GM21576 (cell line): Measurements from ENCODE around the gene MCU.
"Not testable (repeated sequence)": the region's sequence is repeated elsewhere in the genome, so short reads cannot be mapped to it uniquely, and the experiment has no call there.

Source experiments
- ATAC-seq: cut with Tn5 transposase; IDR thresholded peaks from one replicate; pipeline ENCODE4 v1.9.1; 2021; ENCODE audit warnings: mild to moderate bottlenecking, moderate library complexity; ENCODE audit not compliant: unreplicated experiment

The MCU gene, protein sequence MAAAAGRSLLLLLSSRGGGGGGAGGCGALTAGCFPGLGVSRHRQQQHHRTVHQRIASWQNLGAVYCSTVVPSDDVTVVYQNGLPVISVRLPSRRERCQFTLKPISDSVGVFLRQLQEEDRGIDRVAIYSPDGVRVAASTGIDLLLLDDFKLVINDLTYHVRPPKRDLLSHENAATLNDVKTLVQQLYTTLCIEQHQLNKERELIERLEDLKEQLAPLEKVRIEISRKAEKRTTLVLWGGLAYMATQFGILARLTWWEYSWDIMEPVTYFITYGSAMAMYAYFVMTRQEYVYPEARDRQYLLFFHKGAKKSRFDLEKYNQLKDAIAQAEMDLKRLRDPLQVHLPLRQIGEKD

DNA sequence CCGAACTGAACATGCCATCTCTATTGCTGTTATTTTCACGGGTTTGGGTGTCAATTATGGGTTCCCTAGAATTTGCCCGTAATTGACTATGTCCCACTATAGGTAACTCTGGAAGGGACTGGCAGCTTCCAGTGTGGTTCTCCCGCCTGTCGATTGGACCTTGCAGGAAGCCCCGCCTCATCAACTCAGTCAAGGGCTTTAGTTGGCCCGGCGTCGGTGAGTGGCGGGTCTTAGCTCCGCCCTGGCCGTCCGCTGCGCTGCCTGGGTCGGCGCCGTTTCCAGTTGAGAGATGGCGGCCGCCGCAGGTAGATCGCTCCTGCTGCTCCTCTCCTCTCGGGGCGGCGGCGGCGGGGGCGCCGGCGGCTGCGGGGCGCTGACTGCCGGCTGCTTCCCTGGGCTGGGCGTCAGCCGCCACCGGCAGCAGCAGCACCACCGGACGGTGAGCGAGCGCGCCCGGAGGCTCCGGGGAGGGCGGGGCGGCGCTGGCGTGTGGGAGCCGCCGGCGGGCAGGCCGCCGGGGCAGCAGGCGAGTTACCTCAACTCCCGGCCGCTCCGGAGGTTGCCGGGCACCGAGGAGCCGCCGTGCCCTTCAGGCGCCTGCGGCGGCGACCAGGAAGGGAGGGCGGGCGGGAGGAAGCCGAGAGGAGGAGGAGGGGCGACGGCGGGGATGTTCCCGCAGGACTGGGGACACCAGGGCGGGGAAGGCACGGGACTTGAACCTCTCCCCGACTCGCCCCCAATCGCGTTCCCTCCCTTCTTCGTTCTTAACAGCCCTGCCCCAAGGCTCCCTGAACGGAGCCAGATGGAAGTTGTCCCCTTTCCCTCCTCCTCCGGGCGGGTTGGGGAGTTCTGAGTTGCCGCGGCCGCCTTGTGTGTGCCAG lies at the start of gene MCU:
Gene MCU, plus strand, starts transcription at position 281 of the 881 bp plus-strand sequence. Its CDS starts 9 bp downstream, at position 290.
- ATAC-seq: peak; percentile 94

DNA sequence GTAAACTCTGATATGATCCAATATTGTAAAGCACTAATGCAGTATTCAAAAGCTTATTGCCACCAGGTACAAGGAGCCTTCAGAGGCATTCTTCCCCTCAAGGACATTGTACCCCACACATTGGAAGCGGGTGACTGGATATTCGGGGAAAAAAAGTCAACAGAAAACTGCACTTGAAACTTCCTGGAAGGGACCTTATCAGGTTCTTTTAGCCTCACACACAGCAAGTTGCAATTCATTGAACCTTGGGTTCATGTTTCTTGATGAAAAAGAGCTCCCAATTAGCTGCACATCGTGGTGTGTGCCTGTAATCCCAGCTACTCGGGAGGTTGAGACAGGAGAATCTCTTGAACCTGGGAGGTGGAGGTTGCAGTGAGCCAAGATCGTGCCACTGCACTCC lies 49.6 kb upstream of the MCU start:
- ATAC-seq: no peak

DNA sequence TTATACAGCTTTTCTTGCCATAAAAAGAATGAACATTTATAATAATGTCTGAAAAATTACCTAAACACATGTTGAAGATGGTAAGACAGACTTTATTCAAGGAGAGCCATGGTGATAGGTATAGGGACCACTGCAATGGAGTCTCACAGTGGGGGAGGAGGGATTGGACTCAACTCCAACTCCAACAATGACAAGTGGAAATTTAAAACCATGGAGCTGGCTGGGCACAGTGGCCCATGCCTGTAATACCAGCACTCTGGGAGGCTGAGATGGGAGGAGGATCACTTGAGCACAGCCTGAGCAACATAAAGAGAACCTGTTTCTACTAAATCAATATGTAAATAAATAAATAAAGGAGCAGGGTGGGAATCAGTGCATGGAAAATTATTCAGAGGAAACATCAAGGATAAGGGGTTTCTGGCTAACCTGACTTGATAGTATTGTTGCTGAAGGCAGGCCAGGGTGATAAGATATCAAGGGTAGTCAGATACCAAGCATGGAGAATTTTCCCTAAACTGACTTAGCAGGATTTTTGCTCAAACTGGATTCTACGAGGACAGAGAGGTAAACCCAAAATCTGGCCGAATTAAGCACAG lies 46.6 kb upstream of the MCU start:
- no peak for ATAC-seq

DNA sequence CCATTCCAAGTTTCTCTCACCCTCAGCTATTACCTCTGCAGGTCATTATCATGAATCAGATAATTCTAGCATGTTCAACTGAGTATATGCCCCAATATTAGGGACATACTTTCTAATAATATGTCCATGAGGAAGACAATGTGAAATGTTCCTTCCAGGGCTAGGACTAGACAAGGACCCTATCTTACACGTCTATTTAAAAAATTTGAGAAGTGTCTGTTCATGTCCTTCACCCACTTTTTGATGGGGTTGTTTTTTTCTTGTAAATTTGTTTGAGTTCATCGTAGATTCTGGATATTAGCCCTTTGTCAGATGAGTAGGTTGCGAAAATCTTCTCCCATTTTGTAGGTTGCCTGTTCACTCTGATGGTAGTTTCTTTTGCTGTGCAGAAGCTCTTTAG lies 45.0 kb upstream of the MCU start:
- not testable (repeated sequence) for ATAC-seq

DNA sequence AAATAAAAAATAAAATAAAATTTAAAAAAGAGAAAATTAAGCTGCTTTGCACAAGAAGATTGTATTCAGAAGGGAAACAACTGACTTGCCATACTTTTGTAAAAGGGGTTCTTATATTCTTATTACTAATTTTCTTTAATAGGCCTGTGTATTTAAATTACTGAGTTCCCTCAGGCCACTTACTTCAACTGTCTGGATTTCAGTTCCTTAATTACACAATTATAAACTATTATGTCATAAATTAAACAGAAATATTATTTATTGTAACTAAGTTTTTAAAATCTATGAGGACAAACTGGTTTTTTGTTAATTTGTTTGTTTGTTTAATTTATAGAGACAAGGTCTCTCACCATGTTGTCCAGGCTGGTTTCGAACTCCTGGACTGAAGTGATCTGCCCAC lies 43.6 kb upstream of the MCU start:
- ATAC-seq: no peak

DNA sequence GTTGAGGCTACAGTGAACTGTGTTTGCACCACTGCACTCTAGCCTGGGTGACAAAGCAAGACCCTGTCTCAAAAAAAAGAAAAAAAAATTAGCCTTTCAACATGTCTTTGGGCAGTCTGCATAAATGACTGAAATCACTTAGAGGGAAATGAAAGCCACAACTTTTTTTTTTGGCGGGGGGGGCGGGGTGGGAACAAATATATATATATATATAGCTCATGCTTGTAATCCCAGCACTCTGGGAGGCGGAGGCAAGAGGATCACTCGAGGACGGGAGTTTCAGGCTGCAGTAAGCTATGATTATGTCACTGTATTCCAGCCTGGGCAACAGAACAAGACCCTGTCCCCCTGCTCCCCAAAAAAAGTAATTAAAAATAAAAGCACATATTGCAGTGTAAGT lies 42.7 kb upstream of the MCU start:
- ATAC-seq: no peak

DNA sequence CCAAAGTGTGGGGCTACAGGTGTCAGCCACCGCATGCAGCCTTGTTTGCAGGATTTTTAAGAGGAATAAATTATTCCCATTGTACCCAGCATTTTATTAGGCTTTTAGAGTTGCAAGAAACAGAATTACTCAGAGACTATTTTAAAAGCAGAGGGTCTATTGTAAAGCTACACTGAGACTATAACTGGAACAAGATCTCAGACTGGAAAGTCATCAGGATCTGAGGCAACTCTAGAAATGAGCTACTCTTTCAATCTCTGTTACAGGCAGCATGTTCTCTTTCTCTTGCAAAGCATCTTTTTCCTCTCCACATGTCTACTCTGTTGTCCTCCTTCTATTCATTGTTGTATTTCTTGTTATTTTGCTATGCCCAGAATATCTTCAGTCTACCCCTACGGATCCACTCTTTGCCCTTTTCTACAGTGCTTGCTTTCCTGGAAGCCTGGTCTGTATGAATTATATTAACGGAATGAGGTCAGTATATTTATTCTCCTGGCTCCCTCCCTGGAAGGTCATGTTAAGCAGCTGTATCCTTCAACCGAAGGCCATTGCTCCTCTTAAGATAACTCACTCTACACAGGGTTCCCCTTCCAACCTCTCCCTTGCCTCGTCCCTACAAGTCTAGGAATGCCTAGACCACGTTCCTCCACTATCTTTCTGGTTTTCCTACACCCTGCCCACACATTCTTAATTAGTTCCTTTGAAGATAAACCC lies 38.4 kb upstream of the MCU start:
- no peak for ATAC-seq

DNA sequence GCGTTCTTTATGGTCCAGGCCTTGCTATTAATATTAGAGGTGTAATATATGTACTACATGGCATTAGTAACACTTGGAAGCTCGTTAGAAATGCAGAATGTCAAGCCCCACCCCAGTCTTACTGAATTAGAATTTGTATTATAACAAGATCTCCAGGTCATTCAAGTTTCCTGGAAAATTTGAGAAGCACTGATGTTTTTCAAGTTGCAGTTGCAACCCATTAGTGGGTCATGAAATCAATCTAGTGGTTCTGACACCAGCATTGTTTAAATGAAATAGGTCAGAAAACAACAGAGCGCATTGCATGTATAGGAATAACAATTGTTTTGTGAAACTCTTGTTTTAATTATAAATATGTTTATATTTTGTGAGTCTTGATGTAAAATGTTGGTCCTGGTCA lies 37.2 kb upstream of the MCU start:
- ATAC-seq: no peak

DNA sequence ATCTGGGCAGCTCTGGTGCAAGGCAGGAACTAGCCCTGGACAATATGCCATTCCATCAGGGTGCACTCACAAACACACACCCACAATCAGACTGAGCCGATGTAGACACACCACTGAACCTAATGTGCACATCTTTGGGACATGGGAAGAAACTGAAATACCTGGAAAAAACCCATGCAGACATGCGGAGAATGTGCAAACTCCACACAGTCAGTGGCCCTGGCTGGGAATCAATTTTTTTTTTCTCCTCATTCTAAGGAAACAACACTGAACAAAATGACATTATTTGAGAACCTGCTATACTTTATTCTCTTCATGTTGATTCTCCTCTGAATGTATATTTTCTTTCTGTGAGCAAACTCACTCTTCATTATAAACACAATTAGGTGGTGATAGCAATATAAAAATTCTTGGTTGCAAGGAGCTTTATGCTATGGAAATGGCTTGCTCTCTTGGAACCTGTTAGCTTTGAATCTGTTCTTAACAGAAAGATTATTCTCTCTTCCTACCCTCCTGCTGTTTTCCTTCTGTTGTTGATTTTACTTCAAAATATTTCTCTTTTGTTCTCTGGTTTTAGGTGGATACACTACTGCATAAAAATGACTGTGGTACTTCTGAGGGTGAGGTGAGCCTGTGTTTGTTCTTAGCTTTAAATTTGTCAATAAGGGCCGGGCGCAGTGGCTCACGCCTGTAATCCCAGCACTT lies 33.1 kb upstream of the MCU start:
- no peak for ATAC-seq

DNA sequence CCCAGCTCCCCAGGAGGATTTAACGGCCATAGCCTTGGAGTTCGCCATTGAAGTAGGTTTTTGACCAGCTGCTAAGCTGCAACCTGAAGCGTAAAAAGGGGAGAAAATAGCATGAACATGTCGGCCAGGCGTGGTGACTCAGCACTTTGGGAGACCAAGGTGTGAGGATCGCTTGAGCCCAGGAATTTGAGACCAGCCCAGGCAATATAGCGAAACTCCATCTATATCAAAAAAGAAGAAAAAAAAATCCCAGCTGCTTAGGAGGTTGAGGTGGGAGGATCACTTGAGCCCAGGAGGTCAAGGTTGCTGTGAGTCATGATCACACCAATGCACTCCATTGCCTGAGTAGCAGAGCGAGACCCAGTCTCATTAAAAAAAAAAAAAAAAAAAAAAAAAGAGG lies 32.2 kb upstream of the MCU start:
- ATAC-seq: no peak

DNA sequence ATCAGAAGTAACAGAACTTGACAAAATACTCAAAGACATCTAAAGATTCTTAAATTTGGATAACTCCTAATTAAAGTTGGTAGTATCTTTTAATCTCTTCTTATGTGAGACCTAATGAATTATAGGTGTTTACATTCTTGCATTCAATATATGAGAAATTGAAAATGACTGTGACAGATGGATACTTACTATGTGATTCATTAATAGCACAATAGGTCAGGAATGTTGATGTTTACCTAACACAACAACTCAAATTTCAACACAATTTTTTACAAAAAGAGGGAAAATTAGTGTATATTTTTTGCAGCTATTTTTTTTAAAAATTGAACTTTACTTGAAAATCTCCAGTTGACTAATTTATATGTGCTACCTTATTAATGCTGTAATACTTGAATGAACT lies 31.7 kb upstream of the MCU start:
- no peak for ATAC-seq

DNA sequence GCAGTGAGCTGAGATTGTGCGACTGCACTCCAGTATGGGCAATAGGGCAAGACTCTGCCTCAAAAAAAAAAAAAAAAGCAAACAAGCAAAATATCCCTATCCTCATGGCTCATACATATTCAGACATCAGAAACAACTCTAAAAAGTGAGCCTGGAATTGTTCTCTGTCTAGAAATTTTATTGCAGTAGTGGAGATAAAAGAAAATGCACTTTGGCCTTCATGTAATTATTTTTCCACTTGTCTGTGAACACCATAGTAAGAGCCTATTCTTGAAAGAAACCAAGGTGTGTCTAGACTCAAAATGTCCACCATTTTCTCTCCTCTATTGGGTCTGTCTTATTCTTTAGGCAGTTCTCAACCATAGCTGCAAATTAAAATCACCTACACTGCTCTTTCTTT lies 30.5 kb upstream of the MCU start:
- ATAC-seq: no peak

DNA sequence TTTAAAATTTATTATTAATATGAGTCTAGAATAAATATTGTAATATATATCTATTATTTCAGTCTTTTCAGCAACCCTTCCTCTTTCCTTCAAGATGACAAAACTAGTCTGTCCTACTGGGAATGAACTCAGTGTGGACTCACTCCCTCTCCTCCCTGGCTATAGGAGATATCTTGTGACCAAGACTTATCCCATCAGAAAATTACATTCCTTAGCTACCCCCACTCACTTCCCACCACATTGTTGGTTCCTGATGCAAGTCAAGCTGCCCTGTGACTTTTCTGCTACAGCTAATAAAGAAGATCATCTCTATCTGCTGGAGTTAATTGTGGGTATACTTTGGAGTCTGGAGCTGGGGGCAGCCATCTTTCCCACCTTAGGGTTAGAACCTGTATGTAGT lies 28.0 kb upstream of the MCU start:
- no peak for ATAC-seq

DNA sequence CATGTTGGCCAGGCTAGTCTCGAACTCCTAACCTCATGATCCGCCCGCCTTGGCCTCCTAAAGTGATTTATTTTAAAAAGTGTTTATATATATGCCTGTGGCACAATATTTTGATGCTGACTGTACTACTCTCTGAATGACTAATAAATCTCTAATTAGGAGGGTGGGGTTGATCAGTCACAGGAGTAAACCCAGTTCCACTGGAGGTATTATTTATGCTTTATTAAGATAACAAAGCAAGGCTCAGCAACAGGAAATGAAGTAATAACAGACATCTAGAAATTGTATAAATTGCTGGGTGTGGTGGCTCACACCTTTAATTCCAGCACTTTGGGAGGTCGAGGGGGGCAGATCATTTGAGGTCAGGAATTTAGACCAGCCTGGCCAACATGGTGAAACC lies 26.0 kb upstream of the MCU start:
- ATAC-seq: no peak

DNA sequence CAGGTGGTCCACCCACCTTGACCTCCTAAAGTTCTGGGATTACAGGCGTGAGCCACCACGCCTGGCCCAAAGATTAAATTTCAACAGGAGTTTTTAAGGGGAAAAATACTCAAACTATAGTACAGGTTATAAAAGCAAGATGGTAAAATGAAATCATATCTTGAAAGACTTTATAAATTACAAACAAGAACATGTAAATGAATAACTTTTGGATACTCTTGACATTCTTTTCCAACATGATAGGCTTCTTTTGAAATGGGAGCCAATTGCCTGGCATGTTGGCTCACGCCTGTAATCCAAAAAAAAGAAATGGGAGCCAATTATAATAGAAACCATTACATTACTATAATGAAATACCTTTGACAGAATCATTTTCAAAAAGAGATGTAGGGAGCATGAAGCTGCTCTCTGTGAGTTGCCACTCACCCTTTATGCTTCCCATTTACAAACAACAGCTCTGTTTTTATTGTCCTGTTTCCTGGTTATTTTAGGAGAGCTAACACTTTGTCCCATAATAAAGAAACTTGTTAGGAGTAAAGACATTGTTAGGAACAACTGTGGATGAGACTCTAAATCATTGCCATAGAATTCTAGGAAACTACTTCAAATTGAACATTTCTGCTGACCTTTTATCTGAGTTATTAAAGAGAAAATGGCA lies 24.6 kb upstream of the MCU start:
- no peak for ATAC-seq

DNA sequence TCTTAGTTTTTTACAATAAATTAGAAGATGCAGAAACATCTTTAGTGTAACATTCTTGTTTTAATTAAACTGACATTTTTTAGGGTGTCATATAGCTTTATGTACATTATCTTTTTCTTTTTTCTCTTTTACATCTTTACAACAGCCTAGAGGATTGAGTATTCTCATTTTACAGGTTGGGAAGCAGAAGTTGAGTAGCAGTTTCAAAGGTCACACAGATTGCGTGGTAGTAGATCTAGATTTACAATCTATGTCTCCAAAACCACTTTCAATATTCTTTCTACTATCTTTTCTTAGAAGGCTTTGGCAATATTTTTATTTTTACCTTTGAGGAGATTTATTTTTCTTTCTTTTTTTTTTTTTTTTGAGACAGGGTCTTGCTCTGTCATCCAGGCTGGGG lies 18.7 kb upstream of the MCU start:
- ATAC-seq: no peak

DNA sequence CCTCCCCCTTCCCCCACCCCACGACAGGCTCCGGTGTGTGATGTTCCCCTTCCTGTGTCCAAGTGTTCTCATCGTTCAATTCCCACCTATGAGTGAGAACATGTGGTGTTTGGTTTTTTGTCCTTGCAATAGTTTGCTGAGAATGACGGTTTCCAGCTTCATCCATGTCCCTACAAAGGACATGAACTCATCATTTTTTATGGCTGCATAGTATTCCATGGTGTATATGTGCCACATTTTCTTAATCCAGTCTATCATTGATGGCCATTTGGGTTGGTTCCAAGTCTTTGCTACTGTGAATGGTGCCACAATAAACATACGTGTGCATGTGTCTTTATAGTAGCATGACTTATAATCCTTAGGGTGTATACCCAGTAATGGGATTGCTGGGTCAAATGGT lies 17.8 kb upstream of the MCU start:
- not testable (repeated sequence) for ATAC-seq

DNA sequence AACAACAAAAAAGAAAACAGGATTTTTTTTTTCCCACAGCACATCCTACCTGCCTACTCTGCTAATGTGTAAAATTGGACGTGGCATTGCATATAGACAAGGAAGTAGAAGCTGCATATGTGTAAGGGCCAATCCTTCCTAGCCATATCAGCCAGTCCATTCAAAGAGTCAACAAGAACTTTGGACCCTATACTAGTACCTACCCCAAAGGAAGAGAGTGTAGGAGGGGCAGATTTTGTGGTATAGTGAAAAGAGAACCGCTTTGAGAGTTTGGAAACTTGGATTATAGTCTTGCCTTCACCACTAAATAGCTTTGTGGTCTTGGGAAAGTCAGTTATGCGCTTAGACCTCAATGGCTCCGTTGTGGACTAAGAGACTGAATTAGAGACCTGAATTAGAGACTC lies 12.1 kb upstream of the MCU start:
- ATAC-seq: no peak

DNA sequence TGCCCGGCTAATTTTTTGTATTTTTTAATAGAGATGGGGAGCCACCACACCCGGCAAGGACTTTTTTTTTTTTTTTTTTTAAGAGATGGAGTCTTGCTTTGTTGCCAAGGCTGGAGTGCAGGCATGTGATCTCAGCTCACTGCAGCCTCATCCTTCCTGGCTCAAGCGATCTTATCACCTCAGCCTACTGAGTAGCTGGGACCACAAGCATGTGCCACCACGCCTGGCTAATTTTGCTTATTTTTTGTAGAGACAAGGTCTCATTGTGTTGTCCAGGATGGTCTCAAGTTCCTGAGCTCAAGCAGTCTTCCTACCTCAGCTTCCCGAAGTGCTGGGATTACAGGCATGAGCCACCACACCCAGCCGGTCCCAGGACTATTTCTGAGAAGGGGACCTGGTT lies 9.3 kb upstream of the MCU start:
- no peak for ATAC-seq

DNA sequence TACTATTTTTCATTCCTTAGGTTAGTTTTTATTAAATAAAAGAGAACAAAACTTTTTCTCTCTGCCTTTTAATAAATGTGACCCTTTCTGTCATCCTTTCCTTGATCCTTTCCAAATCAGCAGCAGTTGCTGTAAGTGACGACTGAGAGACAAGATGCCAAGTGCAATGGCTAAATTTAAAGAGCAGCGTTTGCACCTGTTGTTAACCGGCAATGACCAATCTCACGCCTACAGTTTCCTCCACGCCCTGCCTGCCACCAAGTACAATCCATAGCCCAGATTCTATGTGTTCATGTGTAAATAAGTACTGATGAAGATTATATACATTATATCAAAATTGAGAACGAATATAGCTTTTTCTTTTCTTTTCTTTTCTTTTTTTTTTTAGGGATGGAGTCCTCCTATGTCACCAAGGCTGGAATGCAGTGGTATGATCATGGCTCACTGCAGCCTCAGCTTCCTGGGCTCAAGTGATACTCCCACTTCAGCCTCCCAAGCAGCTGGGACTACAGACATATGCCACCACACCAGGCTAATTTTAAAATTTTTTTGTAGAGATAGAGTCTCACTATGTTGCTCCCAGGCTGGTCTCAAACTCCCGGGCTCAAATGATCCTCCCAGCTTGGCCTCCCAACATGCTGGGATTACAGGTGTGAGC lies 6.5 kb upstream of the MCU start:
- no peak for ATAC-seq
